ENCODE data around the gene TRIM7. TPM values are rescaled to one million over a fixed set of nuclear protein-coding genes. Genes with fewer than 3 reads are reported as not detected.

TRIM7 gene
- total RNA-seq, 2 experiments from 2014 or later = 2.5 to 2.6 TPM

GRCh38 chr5:181192337-181193046 lies 12.5 kb downstream of the TRIM7 start:
- Mint-ChIP-seq H3K4me1 (peaks cover 38% of the 10 kb centered on the region), H3K27me3 (peaks cover 4% of the 10 kb centered on the region), H3K36me3 (peaks cover 4% of the 10 kb centered on the region), H3K4me3 (peak overlapping the region; percentile 94), H3K9me3 (no peaks in the 10 kb centered on the region), H3K27ac (peak overlapping the region; percentile 96)
- ATAC-seq (ENCODE audit: low read depth) = no peak
- POLR2A ChIA-PET = interaction anchor here (1.1 to 9.0 kb wide), 9 partner anchors 7 to 362 kb away, joined by 3 to 131 read pairs (median 6); partner anchors contain the start of genes RACK1, TRIM41, TRIM52 and TRIM7
- DNase-seq = no peak

GRCh38 chr5:181191526-181192336 lies 13.3 kb downstream of the TRIM7 start:
- POLR2A ChIA-PET = interaction anchor here (0.6 to 9.0 kb wide), 12 partner anchors 8 to 361 kb away, joined by 3 to 131 read pairs (median 6); partner anchors contain the start of genes RACK1, TRIM41, TRIM52 and TRIM7
- Mint-ChIP-seq H3K36me3 (peaks cover 4% of the 10 kb centered on the region), H3K9me3 (no peaks in the 10 kb centered on the region), H3K27ac (peak overlapping the region; percentile 96), H3K27me3 (peaks cover 4% of the 10 kb centered on the region), H3K4me1 (peaks cover 40% of the 10 kb centered on the region), H3K4me3 (peak overlapping the region; percentile 94)
- ATAC-seq (ENCODE audit: low read depth) (peak; percentile 56), DNase-seq (peak; percentile 97)

- POLR2A ChIA-PET = interaction anchor here (0.6 to 9.0 kb wide), 18 partner anchors 9 to 360 kb away, joined by 3 to 131 read pairs (median 5); partner anchors contain the start of genes RACK1, TRIM41, TRIM52 and TRIM7
- DNase-seq = peak; percentile 66
- ATAC-seq (ENCODE audit: low read depth) = peak; percentile 4
Measured at GRCh38 chr5:181190711-181191525, 14.1 kb downstream of the TRIM7 start.

GRCh38 chr5:181189962-181190710 lies 14.9 kb downstream of the TRIM7 start:
- no peak for ATAC-seq (ENCODE audit: low read depth)
- Mint-ChIP-seq H3K4me3 (peak overlapping the region; percentile 94), H3K36me3 (peaks cover 4% of the 10 kb centered on the region), H3K9me3 (no peaks in the 10 kb centered on the region), H3K27ac (peak overlapping the region; percentile 96), H3K4me1 (peaks cover 43% of the 10 kb centered on the region), H3K27me3 (peaks cover 4% of the 10 kb centered on the region)
- POLR2A ChIA-PET = interaction anchor here (0.6 to 9.0 kb wide), 13 partner anchors 9 to 387 kb away, joined by 3 to 131 read pairs (median 6); partner anchors contain the start of genes TRIM41, TRIM52 and TRIM7
- DNase-seq = peak; percentile 65

More at GRCh38 chr5:181190711-181191525, 14.1 kb downstream of the TRIM7 start:
- Mint-ChIP-seq H3K4me3 (peak overlapping the region; percentile 94), H3K9me3 (no peaks in the 10 kb centered on the region), H3K27ac (peak overlapping the region; percentile 96), H3K27me3 (peaks cover 4% of the 10 kb centered on the region), H3K4me1 (peaks cover 43% of the 10 kb centered on the region), H3K36me3 (peaks cover 4% of the 10 kb centered on the region)

- Mint-ChIP-seq H3K36me3 (peaks cover 4% of the 10 kb centered on the region), H3K9me3 (no peaks in the 10 kb centered on the region), H3K27ac (peak overlapping the region; percentile 96), H3K27me3 (peaks cover 4% of the 10 kb centered on the region), H3K4me3 (peak overlapping the region; percentile 94), H3K4me1 (peaks cover 44% of the 10 kb centered on the region)
- DNase-seq = peak; percentile 67
- ATAC-seq (ENCODE audit: low read depth) = peak; percentile 10
- POLR2A ChIA-PET = interaction anchor here (0.8 to 9.0 kb wide), 13 partner anchors 10 to 386 kb away, joined by 3 to 131 read pairs (median 4); partner anchors contain the start of genes RACK1, TRIM41, TRIM52 and TRIM7
Measured at GRCh38 chr5:181189363-181189961, 15.5 kb downstream of the TRIM7 start.

- DNase-seq (peak; percentile 82), ATAC-seq (ENCODE audit: low read depth) (peak; percentile 8)
- peaks cover 47% of the 10 kb centered on the region for H3K4me1 Mint-ChIP-seq
- POLR2A ChIA-PET = interaction anchor here (0.6 to 9.0 kb wide), 14 partner anchors 10 to 1330 kb away, joined by 3 to 131 read pairs (median 4); partner anchors contain the start of genes MRNIP, RACK1, TRIM41 and TRIM52
- H3K4me3 Mint-ChIP-seq = peak overlapping the region; percentile 94
- H3K27me3 Mint-ChIP-seq = peaks cover 4% of the 10 kb centered on the region
- peak overlapping the region; percentile 96 for H3K27ac Mint-ChIP-seq
- peaks cover 4% of the 10 kb centered on the region for H3K36me3 Mint-ChIP-seq
- no peaks in the 10 kb centered on the region for H3K9me3 Mint-ChIP-seq
Measured at GRCh38 chr5:181188700-181189362, 16.2 kb downstream of the TRIM7 start.

- H3K27me3 Mint-ChIP-seq = peaks cover 4% of the 10 kb centered on the region
- DNase-seq (peak; percentile 67), ATAC-seq (ENCODE audit: low read depth) (no peak)
- no peaks in the 10 kb centered on the region for H3K9me3 Mint-ChIP-seq
- POLR2A ChIA-PET = interaction anchor here (0.9 to 9.0 kb wide), 7 partner anchors 10 to 73 kb away, joined by 3 to 131 read pairs (median 6); partner anchors contain the start of genes TRIM41, TRIM52 and TRIM7
- peaks cover 43% of the 10 kb centered on the region for H3K4me1 Mint-ChIP-seq
- peaks cover 4% of the 10 kb centered on the region for H3K36me3 Mint-ChIP-seq
- peak overlapping the region; percentile 96 for H3K27ac Mint-ChIP-seq
- H3K4me3 Mint-ChIP-seq = peak overlapping the region; percentile 94
Measured at GRCh38 chr5:181187500-181188213, 17.3 kb downstream of the TRIM7 start.

GRCh38 chr5:181186986-181187499 lies 18.0 kb downstream of the TRIM7 start:
- H3K9me3 Mint-ChIP-seq = no peaks in the 10 kb centered on the region
- H3K4me3 Mint-ChIP-seq = no peak overlapping the region
- peaks cover 41% of the 10 kb centered on the region for H3K4me1 Mint-ChIP-seq
- DNase-seq (no peak), ATAC-seq (ENCODE audit: low read depth) (no peak)
- peaks cover 4% of the 10 kb centered on the region for H3K27me3 Mint-ChIP-seq
- H3K36me3 Mint-ChIP-seq = peaks cover 4% of the 10 kb centered on the region
- peak overlapping the region; percentile 67 for H3K27ac Mint-ChIP-seq
- POLR2A ChIA-PET = interaction anchor here (0.9 to 9.0 kb wide), 4 partner anchors 10 to 74 kb away, joined by 3 to 131 read pairs (median 65); partner anchors contain the start of genes TRIM41, TRIM52 and TRIM7

- H3K9me3 Mint-ChIP-seq = no peaks in the 10 kb centered on the region
- peaks cover 34% of the 10 kb centered on the region for H3K4me1 Mint-ChIP-seq
- peaks cover 4% of the 10 kb centered on the region for H3K27me3 Mint-ChIP-seq
- no peak overlapping the region for H3K4me3 Mint-ChIP-seq
- POLR2A ChIA-PET = interaction anchor here (2.5 to 2.8 kb wide), 2 partner anchors 21 to 37 kb away, joined by 14 to 16 read pairs; partner anchors contain the start of gene TRIM41
- H3K27ac Mint-ChIP-seq = no peak overlapping the region
- DNase-seq (no peak), ATAC-seq (ENCODE audit: low read depth) (no peak)
- no peaks in the 10 kb centered on the region for H3K36me3 Mint-ChIP-seq
Measured at GRCh38 chr5:181186022-181186421, 19.0 kb downstream of the TRIM7 start.

GRCh38 chr5:181185560-181185959 lies 19.4 kb downstream of the TRIM7 start:
- peaks cover 4% of the 10 kb centered on the region for H3K27me3 Mint-ChIP-seq

More at GRCh38 chr5:181185560-181185959, 19.4 kb downstream of the TRIM7 start:
- no peak for ATAC-seq (ENCODE audit: low read depth)
- H3K27ac Mint-ChIP-seq = peak overlapping the region; percentile 16
- no peaks in the 10 kb centered on the region for H3K9me3 Mint-ChIP-seq
- POLR2A ChIA-PET = interaction anchor here (1.5 to 2.8 kb wide), 6 partner anchors 13 to 75 kb away, joined by 6 to 34 read pairs (median 15); partner anchors contain the start of genes RACK1, TRIM41 and TRIM52
- peak overlapping the region; percentile 32 for H3K4me3 Mint-ChIP-seq
- peaks cover 33% of the 10 kb centered on the region for H3K4me1 Mint-ChIP-seq
- no peaks in the 10 kb centered on the region for H3K36me3 Mint-ChIP-seq
- no peak for DNase-seq
